ENCODE results near the gene ECEL1. TPM values are rescaled to one million over a fixed set of nuclear protein-coding genes. Genes with fewer than 3 reads are reported as not detected.
"Not testable (repeated sequence)": the region's sequence is repeated elsewhere in the genome, so short reads cannot be mapped to it uniquely, and the experiment has no call there.

Gene ECEL1
- total RNA-seq, 1 donor from 2014 or later: 0.14 TPM

DNA sequence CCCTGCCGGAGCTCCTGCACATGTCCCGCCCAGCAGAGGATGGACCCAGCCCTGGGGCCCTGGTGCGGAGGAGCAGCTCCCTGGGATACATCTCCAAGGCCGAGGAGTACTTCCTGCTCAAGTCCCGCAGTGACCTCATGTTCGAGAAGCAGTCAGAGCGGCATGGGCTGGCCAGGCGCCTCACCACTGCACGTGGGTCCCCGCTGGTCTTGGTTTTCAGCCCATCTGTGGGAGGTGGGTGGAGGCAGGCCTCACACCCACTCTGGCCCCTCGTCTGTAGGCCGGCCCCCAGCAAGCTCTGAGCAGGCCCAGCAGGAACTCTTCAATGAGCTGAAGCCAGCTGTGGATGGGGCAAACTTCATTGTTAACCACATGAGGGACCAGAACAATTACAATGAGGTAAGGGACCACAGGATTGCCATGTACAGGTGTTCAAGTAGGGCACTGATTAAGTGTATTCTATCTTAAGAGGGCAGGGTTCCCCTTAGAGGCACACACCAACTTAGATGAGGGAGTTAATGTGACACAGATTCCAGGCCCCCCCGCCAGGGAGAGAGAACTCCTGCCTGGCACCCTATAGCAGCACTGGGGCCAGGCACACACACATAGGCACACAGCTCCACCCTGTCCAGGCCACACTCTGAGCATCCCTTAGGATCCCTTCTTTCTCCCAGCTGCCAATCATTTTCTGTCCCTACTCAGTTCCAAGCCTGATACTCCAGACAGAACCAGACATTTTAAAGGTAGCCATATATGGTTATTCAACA, 46.5 kb upstream of the ECEL1 start:
- Histone ChIP-seq H3K9me3 (ENCODE audit: insufficient read depth, low read depth, low read length) (peaks cover 4% of the 10 kb centered on the region), H3K36me3 (ENCODE audit: insufficient read depth, low read length) (no peaks in the 10 kb centered on the region), H3K27me3 (ENCODE audit: insufficient read depth, low read length) (no peaks in the 10 kb centered on the region), H3K4me2 (ENCODE audit: low read length) (no peak overlapping the region), H3K27ac (ENCODE audit: low read depth, low read length) (no peak overlapping the region), H3K4me3 (ENCODE audit: insufficient read depth, low read depth, low read length) (no peak overlapping the region), H3K4me1 (ENCODE audit: insufficient read depth, low read length) (no peaks in the 10 kb centered on the region), H3K9ac (ENCODE audit: low read length) (no peak overlapping the region), H2AFZ (ENCODE audit: low read depth, low read length) (no peak overlapping the region), H4K20me1 (ENCODE audit: insufficient read depth, low read length) (no peaks in the 10 kb centered on the region), H3K79me2 (ENCODE audit: insufficient read depth, low read length) (no peaks in the 10 kb centered on the region)
- Mint-ChIP-seq H3K27ac (ENCODE audit: unreplicated experiment) (no peak overlapping the region), H3K4me1 (ENCODE audit: low read depth, unreplicated experiment) (peaks cover 2% of the 10 kb centered on the region), H3K27me3 (ENCODE audit: low read depth, unreplicated experiment) (peaks cover 14% of the 10 kb centered on the region), H3K9me3 (ENCODE audit: unreplicated experiment) (peaks cover 3% of the 10 kb centered on the region), H3K4me3 (ENCODE audit: unreplicated experiment) (no peak overlapping the region), H3K36me3 (ENCODE audit: low read depth, unreplicated experiment) (peaks cover 5% of the 10 kb centered on the region)
- TF ChIP-seq, protein P1, sequence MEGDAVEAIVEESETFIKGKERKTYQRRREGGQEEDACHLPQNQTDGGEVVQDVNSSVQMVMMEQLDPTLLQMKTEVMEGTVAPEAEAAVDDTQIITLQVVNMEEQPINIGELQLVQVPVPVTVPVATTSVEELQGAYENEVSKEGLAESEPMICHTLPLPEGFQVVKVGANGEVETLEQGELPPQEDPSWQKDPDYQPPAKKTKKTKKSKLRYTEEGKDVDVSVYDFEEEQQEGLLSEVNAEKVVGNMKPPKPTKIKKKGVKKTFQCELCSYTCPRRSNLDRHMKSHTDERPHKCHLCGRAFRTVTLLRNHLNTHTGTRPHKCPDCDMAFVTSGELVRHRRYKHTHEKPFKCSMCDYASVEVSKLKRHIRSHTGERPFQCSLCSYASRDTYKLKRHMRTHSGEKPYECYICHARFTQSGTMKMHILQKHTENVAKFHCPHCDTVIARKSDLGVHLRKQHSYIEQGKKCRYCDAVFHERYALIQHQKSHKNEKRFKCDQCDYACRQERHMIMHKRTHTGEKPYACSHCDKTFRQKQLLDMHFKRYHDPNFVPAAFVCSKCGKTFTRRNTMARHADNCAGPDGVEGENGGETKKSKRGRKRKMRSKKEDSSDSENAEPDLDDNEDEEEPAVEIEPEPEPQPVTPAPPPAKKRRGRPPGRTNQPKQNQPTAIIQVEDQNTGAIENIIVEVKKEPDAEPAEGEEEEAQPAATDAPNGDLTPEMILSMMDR (IDR thresholded peaks at IDR 0.05; ENCODE audit: insufficient read depth, low read depth, low read length): no peak
- TF ChIP-seq EZH2 (IDR thresholded peaks at IDR 0.05; ENCODE audit: insufficient read depth, low read length): no peak
- FAIRE-seq: no peak
- no peak for DNase-seq (ENCODE audit: low read depth)

DNA sequence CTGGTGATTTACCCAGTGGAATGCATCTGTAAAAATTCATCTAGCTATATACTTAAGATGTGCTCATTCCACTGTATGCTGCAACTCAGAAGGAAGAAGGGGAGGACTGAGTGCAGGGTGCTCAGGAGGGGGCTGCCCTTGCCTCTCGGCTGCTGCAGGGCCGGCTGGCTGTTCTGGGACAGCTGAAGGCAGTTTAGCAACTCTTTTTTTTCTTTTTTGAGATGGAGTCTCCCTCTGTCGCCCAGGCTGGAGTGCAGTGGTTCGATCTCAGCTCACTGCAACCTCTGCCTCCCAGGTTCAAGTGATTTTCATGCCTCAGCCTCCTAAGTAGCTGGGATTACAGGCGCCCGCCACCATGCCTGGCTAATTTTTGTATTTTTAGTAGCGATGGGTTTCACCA, 45.2 kb upstream of the ECEL1 start:
- peaks cover 27% of the 10 kb centered on the region for H3K27me3 Mint-ChIP-seq (ENCODE audit: low read depth, unreplicated experiment)
- not testable (repeated sequence) for H3K4me1 Mint-ChIP-seq (ENCODE audit: low read depth, unreplicated experiment); H3K9me3 Mint-ChIP-seq (ENCODE audit: unreplicated experiment); H3K4me2 ChIP-seq (ENCODE audit: low read length); FAIRE-seq; H4K20me1 ChIP-seq (ENCODE audit: insufficient read depth, low read length); H3K9me3 ChIP-seq (ENCODE audit: insufficient read depth, low read depth, low read length); H3K36me3 Mint-ChIP-seq (ENCODE audit: low read depth, unreplicated experiment); H2AFZ ChIP-seq (ENCODE audit: low read depth, low read length); H3K9ac ChIP-seq (ENCODE audit: low read length); H3K27ac ChIP-seq (ENCODE audit: low read depth, low read length); DNase-seq (ENCODE audit: low read depth); H3K4me3 Mint-ChIP-seq (ENCODE audit: unreplicated experiment); H3K27me3 ChIP-seq (ENCODE audit: insufficient read depth, low read length); H3K4me1 ChIP-seq (ENCODE audit: insufficient read depth, low read length); H3K27ac Mint-ChIP-seq (ENCODE audit: unreplicated experiment); H3K79me2 ChIP-seq (ENCODE audit: insufficient read depth, low read length); H3K4me3 ChIP-seq (ENCODE audit: insufficient read depth, low read depth, low read length); H3K36me3 ChIP-seq (ENCODE audit: insufficient read depth, low read length)

DNA sequence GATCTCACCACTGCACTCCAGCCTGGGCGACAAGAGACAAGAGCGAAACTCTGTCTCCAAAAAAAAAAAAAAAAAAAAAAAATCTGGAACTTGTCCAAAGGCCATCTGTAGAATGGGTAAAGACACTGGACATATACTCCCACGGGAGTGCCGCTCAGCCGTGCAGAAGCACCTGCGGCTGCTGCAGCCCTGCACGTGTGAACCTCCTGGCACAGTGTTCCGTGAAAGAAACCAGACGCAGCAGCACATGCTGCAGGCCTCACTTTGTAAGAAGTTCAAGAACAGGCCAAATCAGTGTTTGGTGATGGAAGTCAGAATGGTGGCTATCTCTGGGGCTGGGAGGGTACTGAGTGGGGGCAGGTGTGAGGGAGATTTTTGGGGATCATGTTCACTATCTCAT, 44.8 kb upstream of the ECEL1 start:
- peaks cover 4% of the 10 kb centered on the region for H3K4me1 Mint-ChIP-seq (ENCODE audit: low read depth, unreplicated experiment)
- Histone ChIP-seq H3K27ac (ENCODE audit: low read depth, low read length) (no peak overlapping the region), H3K27me3 (ENCODE audit: insufficient read depth, low read length) (peaks cover 2% of the 10 kb centered on the region), H4K20me1 (ENCODE audit: insufficient read depth, low read length) (no peaks in the 10 kb centered on the region), H3K79me2 (ENCODE audit: insufficient read depth, low read length) (no peaks in the 10 kb centered on the region), H3K36me3 (ENCODE audit: insufficient read depth, low read length) (no peaks in the 10 kb centered on the region), H3K9me3 (ENCODE audit: insufficient read depth, low read depth, low read length) (peaks cover 4% of the 10 kb centered on the region), H3K9ac (ENCODE audit: low read length) (no peak overlapping the region), H3K4me3 (ENCODE audit: insufficient read depth, low read depth, low read length) (no peak overlapping the region), H3K4me1 (ENCODE audit: insufficient read depth, low read length) (no peaks in the 10 kb centered on the region), H2AFZ (ENCODE audit: low read depth, low read length) (no peak overlapping the region), H3K4me2 (ENCODE audit: low read length) (no peak overlapping the region)
- H3K27ac Mint-ChIP-seq (ENCODE audit: unreplicated experiment): no peak overlapping the region
- H3K4me3 Mint-ChIP-seq (ENCODE audit: unreplicated experiment): no peak overlapping the region
- H3K9me3 Mint-ChIP-seq (ENCODE audit: unreplicated experiment): peaks cover 3% of the 10 kb centered on the region
- no peak for DNase-seq (ENCODE audit: low read depth)
- FAIRE-seq: no peak
- TF ChIP-seq, protein P1 (IDR thresholded peaks at IDR 0.05; ENCODE audit: insufficient read depth, low read depth, low read length): no peak
- TF ChIP-seq EZH2 (IDR thresholded peaks at IDR 0.05; ENCODE audit: insufficient read depth, low read length): no peak
- peaks cover 31% of the 10 kb centered on the region for H3K27me3 Mint-ChIP-seq (ENCODE audit: low read depth, unreplicated experiment)
- H3K36me3 Mint-ChIP-seq (ENCODE audit: low read depth, unreplicated experiment): peaks cover 4% of the 10 kb centered on the region
